Stomach (tissue), 4 donors: ENCODE measurements around the gene B4GALT3.

Experiments
- POLR2AphosphoS5 ChIP-seq, 3 donors: sonication (generic); formaldehyde crosslinking; IDR thresholded peaks; one replicate each; pipeline ENCODE4 v1.6.1; 2016; ENCODE audit warnings: antibody characterized with exemption in 3 of 3
- TF ChIP-seq, protein P1 (sequence below), 7 experiments: fragments of 450-650 bp in 4 of 7; fragments of 200-600 bp in 3 of 7; sonication (generic) in 3 of 7; IDR thresholded peaks; one replicate each; pipeline ENCODE4 v1.5.1; 2016 to 2019; ENCODE audit warnings: antibody characterized with exemption in 7 of 7, control low read depth in 2 of 7, mild to moderate bottlenecking in 1 of 7

DNA sequence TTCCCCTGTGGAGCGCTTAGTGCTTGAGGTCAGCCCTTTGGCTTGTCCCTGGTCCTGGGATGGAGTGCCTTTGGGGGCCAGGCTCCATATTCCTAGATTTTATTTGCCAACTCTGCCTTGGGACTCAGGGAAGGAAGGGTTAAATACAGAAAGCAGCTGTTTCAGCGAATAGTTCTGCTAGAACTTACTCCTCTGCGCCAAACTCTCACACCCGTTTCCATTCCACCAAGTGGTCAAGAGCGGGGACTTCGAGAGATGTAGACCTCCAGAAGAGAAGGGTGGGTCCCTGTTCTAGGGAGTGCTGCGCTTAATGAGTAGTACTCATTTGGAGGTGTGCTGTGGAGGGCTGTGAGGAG, 47.8 kb upstream of the B4GALT3 start:
- no peak for TF ChIP-seq POLR2AphosphoS5 (IDR thresholded peaks at IDR 0.05)
- TF ChIP-seq, protein P1, sequence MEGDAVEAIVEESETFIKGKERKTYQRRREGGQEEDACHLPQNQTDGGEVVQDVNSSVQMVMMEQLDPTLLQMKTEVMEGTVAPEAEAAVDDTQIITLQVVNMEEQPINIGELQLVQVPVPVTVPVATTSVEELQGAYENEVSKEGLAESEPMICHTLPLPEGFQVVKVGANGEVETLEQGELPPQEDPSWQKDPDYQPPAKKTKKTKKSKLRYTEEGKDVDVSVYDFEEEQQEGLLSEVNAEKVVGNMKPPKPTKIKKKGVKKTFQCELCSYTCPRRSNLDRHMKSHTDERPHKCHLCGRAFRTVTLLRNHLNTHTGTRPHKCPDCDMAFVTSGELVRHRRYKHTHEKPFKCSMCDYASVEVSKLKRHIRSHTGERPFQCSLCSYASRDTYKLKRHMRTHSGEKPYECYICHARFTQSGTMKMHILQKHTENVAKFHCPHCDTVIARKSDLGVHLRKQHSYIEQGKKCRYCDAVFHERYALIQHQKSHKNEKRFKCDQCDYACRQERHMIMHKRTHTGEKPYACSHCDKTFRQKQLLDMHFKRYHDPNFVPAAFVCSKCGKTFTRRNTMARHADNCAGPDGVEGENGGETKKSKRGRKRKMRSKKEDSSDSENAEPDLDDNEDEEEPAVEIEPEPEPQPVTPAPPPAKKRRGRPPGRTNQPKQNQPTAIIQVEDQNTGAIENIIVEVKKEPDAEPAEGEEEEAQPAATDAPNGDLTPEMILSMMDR (IDR thresholded peaks at IDR 0.05): no peak
